Activated effector memory CD4-positive, alpha-beta T cell treated with Interleukin-2 at 50 U/mL for 16 hours (primary cell): ENCODE results near the gene ATP1A2.
"Not testable (repeated sequence)": the region's sequence is repeated elsewhere in the genome, so short reads cannot be mapped to it uniquely, and the experiment has no call there.

Experiments
- DNase-seq: peaks from one replicate; pipeline ENCODE4 v3.0.0-alpha.2; 2020

Gene ATP1A2

DNA sequence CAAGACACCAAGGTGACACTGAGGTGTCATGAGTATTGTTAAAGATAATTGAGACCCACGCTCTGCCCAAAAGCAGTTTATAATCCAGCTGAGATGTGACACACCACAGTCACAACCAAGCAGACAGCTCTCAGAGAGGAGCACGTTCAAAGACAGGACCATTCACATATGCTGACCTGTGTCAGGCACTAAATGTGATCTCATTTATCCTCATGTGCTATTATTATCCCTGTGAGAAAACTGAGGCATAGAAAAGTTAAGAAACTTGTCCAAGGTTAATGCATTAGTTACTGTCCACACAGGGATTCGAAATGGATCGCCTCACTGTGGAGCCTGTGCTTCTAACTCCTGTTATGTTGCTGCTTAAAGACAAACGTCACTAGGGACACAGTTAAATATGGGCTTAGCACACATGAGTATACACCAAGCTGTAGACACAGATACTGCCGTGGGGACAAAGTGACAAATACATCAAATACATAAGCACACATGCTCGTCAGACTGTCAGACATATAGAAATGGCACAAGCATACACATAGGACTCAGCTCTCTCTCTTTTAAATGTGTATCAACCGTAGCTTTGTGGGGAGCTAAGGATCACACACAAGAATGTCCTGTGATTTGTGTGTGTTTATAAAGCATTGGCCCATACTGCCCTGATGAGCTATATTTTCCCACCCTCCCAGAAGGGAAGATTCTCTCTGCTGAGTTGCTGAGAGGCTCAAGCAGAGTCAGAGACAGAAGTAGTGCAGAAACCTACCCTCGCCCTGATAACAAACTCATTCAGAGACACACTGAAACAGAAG lies 13.6 kb upstream of the ATP1A2 start:
- DNase-seq: no peak

DNA sequence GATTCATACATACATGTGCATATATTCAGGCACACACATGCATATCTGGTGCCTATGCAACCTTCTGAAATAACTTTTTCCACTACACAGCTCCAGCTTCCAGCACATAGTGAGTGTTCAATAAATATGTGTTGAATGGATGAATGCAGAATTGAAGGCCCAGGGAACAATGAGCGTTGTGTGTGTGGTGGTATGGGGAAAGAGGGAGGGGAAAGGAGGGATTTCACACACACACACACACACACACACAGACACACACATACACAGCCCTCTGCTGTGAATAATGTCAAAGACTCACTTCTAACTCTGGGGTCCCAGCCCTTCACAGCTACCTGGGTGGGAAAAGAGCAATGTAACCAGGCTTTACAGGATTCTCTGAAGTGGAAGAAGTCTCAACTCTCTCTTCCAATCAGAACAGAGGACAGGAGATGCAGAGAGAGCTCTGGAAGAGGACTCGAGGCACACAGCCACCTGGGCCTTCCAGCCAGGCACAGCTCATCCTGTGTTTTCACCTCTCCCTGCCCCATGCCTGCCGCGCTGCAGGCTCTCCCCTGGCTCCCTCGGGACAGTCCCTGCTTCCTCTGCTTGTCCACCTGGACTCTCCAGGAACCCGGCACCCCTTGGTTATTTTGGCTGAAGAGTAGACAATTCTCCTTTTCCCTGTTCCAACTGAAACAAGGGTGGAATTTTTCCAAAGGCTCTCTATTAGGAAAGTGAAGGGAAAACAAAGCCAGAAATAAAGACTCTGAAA lies 11.7 kb upstream of the ATP1A2 start:
- no peak for DNase-seq

DNA sequence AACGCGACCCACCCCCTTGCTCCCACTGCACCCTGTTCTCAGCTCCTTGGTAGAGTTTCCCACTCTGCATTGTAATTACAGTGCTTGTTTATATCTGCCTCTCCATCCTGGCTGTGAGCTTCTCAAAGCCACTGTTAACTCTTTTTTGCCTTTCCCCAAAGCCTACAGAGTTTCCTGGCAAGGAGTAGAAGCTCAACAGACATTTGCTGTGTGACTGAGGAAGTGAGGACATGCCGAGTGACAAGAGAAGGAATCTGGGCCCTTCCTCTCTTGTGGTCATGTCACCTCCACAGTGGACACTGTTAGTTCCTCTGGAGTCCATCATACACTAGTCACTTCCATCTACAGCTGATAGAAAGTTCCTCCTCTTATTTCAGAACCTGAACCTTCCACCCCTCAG lies 11.1 kb upstream of the ATP1A2 start:
- no peak for DNase-seq

DNA sequence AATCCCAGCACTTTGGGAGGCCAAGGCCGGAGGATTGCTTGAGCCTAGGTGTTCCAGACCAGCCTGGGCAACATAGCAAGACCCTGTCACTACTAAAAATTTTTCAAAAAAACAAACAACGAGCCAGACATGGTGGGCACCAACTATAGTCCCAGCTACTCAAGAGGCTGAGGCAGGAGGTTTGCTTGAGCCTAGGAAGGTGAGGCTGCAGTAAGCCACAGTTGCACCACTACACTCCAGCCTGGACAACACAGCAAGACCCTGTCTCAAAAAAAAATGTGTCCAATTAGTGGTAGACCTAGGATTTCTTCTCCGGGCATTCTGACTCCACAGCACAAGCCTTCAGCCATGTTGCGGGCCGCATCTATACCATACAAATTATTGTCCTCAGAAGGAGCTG lies 10.4 kb upstream of the ATP1A2 start:
- no peak for DNase-seq

DNA sequence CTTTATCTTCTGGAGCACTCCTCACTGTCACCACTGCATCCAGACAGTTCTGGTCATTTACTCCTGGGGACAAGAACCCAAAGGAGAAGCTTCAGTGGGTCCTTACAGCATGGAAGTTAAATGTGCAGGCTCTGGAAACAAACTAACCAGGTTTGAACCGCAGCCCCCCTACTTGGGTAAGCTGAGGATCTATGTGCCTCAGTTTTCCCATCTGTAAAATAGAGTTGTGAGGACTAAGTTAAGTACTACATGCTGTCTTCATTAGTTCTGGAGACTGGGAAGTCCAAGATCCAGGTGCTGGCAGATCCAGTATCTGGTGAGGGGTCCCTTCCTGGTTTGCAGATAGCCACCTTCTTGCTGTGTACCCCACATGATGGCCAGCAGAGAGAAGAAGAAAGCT lies 8.0 kb upstream of the ATP1A2 start:
- DNase-seq: no peak

DNA sequence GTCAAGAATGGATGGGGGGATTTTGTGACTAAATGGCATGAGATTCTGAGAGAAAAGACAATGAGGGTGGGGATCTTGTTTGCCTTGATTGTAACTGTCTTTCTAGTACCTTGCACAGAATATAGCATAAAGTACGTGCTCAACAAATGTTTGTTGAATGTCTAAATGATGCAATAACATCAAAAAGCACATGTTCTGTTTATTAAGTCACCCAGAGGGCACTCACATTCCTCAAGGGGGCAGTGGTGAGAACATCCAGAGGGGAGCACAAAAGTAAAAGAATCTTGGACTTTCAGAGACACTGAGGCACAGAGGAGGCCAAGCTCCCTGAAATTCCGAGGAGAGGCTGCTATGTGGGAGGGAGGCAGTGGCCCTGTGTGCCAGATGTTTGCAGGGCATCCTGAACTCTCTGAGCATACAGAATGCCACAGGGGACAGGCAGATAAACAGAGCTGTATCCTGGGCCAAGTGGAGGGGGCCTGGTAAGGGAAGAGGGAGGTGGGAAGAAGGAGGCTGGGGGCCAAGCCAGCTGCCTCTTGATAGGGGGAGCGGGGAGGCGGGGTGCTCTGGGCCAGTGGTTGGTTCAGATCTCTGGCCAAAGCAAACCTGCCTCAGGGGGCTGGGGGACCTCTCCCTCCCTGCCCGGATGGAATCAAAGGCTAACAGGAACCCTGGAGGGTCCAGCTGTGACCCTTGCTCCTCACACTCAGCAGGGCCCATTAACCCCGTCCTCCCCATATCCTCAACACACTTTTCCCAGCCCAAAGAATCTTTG lies 6.5 kb upstream of the ATP1A2 start:
- no peak for DNase-seq

DNA sequence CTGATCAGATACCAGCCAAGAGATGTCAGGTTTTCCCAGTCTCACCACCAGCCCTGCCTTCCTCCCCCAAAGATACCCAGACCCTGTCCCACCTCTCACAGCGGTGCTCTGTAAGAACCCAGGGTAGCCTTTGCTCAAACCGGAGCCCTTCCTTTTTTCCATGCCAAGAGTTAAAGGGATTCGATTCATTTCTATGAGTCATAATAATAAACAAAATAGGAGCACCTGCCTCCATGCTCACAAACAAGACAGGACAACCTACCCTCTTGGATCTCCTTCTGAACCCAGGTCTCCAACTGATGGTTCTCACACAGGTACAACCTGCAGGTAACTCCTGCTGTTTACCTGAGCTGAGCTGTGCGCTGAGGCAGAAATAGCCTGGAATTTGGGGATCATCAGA lies 5.9 kb upstream of the ATP1A2 start:
- no peak for DNase-seq

DNA sequence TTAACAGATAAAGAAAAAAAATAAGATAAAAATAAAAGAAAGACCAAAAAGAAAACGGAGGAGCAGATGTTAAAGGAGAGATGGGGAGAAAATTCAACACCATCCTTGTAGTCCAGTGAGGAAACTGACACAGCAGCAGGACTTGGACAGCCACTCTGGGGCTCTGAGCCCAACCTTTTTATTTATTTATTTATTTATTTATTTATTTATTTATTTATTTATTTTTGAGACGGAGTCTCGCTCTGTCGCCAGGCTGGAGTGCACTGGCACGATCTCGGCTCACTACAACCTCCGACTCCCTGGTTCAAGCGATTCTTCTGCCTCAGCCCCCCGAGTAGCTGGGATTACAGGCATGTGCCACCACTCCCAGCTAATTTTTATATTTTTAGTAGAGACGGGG lies 4.1 kb upstream of the ATP1A2 start:
- DNase-seq: not testable (repeated sequence)

DNA sequence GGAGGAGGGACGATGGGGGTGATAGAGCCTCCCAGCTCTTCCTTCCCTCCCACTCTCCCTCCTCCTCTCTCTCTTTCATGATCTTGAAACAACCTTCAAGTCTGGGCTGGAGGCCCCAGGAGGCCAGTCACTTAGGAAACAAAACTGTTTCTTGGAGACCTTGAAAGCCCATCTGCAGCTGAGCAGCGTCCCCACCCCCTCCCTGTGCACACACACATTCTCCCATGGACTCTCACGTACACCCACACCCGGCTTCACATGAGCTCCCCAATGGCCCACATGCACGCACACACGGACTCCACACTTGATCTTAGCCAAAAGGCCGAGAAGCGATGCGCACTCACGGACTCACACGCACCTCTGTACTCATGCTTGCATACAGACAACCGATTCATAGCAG lies 3.2 kb upstream of the ATP1A2 start:
- DNase-seq: no peak

DNA sequence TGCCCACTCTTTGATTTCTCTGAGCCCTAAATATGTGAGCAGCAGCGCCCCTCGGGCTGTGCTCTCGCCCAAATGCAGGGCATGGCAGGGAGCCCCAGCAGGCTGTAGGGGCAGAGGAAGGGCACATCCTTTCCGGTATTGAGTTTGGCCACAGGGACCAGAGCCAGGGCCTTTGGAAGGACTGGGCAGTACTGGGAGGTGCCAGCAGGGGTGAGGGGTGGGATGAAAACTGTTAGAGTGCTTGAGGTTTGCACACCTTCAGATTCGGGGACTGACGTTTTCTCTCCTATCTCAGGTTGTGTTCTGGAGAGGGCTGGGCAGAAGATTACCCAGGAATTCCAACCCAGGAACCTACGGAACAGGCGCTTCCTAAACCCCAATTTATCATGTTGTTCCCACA lies 2.2 kb upstream of the ATP1A2 start:
- no peak for DNase-seq

DNA sequence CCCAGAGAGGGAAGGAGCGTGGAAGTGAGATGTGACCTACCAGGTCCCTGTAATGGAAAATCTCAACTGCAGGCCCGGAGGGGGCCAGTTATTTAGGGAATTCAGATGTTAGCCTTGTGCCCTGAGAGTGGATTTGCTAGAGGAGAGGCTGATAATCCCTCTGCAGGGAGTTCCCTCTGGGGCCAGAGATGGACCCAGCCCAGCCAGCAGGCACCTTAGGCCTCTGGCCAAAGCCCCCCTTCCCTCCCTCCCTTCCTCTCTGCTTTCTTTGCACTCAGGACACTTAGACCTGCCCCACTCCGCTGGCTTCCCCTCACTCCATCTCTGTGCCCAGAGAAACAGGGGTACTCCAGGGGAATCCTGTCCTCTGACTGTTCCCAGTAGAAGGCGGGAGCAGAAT lies 1.5 kb upstream of the ATP1A2 start:
- DNase-seq: no peak

DNA sequence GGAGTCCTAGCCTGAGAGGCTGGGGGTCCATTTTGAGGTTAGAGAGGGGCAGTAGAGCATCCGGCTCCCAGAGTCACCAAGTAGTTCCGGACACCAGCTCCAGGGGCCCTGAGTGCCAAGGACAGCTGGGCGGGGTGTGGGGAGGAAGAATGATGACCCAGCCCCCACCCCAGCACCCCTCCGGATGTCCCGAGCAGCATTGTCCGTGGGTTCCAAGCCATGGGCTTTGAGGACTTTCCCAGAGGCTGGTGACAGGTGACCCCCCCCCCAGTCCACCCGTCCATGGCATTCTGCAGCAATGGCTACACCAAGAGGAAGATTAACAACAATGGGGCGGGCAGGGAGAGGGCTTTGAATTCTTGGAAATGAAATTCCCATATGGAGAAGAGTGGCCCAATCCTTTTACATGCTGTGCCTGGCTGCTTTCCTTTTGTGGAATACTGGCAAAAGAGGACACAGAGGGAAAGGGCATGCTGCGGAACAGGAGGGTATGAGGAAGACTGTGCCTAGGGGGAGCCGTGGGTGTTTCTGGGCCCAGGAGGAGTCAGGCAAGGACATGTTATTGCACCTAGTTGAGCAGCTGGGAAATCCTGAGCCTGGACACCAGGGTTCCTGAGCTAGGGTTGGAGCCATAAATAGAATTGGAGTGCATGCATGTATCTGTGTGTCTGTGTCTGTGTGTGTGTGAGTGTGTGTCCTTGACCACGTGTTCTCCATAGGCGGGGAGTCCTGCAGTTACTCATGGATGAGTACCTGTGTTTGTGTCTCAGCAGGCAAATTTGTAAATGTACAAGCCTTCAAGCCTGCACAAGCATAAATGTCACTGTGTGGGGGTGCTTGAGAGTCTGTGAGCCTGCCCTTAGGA lies 956 bp downstream of the ATP1A2 start:
- DNase-seq: no peak

DNA sequence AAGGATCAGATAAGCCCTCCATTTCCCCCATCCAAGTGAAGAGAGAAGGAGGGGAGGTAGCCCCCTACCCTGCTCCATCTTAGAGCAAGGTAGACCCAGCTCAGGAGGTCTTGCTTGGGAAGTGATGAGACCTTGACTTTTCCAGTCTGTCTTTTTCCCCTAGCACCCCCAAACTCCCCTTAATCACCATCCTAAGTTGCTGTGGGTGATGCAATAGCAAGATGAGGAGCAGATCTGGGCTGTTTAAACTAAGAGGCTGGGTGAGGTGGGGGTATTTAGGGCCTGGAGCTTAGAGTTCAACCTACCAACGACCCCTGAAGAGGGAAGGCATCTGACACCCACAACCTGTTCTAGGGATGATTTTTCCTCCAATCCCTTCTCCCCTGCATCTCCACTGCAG lies 1.7 kb downstream of the ATP1A2 start:
- DNase-seq: no peak

DNA sequence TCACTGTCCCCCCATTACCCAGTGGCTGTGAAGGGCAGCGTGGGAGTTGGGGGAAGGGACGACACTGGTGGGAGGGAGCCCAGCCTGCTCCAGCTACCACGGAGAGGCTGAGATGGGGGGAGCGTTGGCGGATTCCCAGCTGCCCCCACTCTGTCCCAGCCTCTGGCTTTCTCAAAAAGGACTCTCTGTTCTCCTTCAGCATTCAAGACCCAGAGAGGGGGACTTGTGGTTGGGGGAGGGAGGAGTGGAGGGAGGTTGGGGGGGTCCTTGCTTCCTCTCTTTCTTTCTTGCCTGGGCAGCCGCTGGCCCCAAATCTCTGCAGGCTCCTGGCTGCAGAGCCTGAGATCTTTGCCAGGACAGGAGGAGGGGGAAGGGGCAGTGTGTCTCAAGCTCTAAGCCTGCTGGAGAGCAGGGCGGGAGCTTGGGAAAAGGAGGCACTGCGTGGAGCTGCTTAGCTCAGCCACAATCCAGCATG lies 2.2 kb downstream of the ATP1A2 start:
- DNase-seq: no peak

DNA sequence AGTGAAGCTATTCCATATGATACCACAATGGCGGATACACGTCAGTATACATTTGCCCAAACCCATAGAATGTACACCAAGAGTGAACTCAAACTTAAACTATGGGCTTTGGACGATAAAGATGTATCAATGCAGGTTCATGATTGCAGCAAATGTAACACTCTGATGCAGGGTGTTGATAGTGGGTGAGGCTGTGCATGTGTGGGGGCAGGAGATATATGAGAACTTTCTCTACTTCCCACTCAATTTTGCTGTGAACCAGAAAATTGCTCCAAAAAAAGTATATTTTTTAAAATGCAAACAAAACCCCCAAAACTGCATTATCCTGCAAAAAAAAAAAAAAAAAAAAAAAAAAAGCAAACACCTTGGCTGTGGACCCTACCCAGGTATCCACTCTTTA lies 3.4 kb downstream of the ATP1A2 start:
- DNase-seq: no peak

DNA sequence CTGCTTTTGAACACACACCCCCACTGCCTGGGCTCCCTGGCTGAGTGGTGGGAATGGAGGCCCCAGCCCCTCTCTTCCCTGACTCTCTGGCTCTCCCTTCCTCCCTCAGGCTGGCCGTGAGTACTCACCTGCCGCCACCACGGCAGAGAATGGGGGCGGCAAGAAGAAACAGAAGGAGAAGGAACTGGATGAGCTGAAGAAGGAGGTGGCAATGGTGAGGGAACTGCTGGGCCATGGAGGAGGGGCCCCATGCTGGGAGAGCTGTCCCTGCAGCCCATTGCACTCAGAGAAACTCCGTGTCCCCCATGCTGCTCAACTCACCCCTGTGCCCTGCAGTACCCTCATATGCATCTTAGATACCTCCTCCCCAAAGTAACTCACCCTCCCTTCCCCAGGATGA lies 5.2 kb downstream of the ATP1A2 start:
- no peak for DNase-seq

DNA sequence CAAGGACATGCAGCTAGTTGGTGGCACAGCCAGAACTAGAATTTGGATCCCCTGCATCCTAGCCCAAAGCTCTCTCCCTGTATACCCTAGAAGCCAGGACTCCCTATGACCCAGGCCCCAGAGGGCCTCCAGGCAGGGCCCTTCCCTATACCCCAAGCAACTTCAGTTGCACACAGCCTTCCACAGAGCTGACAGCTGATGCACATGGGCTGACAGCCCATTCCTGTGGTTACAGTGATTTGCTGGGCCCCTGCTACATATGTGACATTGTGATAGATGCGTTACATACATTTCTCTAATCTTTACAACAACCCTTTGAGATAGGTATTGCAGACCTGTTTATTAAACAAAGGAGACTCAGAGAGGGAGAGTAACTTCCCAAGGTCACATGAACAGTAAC lies 5.8 kb downstream of the ATP1A2 start:
- no peak for DNase-seq

DNA sequence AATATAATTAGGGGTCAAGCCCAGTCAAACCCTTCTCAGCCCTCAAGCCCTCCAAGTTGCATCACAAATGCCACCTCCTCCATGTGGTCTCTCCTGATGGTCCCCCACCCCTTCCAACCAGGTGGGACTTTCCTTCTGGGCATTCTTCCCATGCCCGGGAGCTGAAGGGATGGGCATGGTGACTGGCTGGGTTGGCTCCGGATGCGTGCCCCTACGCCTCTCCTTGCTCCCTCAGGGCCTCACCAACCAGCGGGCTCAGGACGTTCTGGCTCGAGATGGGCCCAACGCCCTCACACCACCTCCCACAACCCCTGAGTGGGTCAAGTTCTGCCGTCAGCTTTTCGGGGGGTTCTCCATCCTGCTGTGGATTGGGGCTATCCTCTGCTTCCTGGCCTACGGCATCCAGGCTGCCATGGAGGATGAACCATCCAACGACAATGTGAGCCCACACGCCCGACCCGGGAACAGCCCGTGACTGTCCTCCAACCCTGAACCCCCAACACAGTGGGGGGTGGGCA lies 7.5 kb downstream of the ATP1A2 start:
- no peak for DNase-seq

DNA sequence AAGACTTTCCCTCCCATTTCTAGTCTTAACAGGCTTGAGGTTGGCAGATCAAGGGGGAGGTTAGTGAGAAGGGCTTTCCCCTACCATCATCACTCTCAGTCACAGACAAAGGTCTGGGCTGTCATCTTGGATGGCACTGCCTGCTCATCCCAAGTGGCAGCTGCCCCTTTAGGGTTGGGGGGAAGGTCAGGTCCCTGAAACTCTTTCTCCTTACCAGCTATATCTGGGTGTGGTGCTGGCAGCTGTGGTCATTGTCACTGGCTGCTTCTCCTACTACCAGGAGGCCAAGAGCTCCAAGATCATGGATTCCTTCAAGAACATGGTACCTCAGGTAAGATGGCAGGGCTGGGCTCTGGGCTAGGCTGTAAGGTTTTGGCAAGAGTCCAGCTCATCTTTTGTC lies 8.2 kb downstream of the ATP1A2 start:
- DNase-seq: no peak

DNA sequence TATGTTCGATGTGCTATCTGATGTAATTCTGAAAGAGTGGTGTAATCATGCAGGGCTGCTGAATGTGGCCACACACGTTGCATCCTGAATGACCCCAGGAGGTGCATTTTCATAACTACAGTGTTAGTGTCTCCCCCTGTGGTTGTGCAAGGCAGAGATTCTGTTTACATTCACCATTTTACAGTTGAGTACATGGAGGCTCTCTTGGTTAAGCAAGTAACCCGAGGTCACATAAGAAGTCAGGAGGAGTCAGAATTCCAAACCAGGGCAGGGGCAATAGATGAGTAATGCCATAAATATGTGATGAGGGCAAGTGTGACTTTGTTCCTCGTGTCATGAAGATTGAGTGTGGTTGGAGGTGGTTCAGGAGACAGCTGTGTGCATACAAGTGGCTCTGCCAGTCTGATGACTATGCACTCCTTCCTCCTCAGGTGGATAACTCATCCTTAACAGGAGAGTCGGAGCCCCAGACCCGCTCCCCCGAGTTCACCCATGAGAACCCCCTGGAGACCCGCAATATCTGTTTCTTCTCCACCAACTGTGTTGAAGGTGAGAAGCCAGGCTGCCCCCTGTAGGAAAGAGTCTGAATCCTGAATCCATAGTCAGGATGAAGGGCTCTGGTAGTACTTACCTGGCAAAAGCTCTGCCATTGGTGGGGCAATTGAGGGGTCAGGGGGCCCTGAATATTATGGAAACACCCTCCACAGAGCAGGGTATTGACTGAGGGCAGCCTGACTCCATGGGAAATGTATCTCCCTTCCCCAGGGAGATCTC lies 9.3 kb downstream of the ATP1A2 start:
- DNase-seq: no peak

DNA sequence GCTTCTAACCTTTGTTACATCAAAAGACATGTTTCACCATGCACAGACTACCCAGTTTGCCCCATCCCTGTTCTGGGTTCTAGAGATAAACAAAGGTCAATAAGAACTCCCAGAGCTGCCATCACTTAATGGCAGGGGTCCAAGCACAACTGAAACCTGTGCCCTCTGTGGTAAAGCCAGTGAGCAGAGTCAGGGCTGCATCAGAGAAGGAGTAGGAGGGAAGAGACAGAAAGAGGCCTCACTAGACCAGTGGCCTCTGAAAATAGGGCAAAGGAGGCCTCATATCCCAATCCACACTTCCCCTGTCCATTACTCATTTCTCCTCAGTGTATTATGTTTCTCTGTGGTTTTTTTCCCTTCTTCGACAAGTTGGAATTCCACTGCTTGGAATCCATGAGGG lies 10.2 kb downstream of the ATP1A2 start:
- DNase-seq: no peak

DNA sequence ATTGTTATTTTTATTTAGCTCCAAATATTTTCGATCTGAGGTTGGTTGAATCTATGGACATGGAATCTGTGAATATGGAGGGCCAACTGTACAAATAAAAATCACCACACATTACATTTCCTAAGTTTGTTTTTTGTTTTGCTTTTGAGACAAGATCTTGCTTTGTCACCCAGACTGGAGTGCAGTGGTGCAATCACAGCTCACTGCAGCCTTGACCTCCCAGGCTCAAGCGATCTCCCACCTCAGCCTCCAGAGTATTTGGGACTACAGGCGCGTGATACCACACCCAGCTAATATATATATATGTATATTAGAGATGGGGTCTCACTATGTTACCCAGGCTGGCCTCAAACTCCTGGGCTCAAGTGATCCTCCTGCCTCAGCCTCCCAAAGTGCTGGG lies 10.8 kb downstream of the ATP1A2 start:
- DNase-seq: not testable (repeated sequence)
